MCF 10A (cell line): ENCODE results near the gene FBXO39. TPM values are rescaled to one million over a fixed set of nuclear protein-coding genes. Genes with fewer than 3 reads are reported as not detected.

Experiments
- BruUV-seq: library from RNA; stranded (reverse); fragments of 400-500 nt; replicated peaks from 2 replicates; lab custom pipeline; 2021; lab: Mats Ljungman, UMichigan
- CTCF ChIA-PET: fragments of 300-600 bp; sonication (Branson Sonifier 250); formaldehyde crosslinking; extraction: SDS; loops from one replicate; lab custom pipeline; 2021; ENCODE audit warnings: antibody characterized with exemption, inconsistent platforms; lab: Yijun Ruan, JAX
- POLR2A ChIA-PET: fragments of 300-600, 350-650 bp; sonication (Branson Sonifier 250); formaldehyde crosslinking; extraction: SDS; loops from one replicate; lab custom pipeline; 2020; ENCODE audit warnings: antibody characterized with exemption, inconsistent platforms; lab: Yijun Ruan, JAX
- DNase-seq: peaks from one replicate; pipeline ENCODE4 v3.0.0-alpha.2; 2018; ENCODE audit not compliant: unreplicated experiment
- H3K27ac Mint-ChIP-seq: one replicate; pipeline ENCODE4 v1.8.0; 2022; ENCODE audit warnings: mild to moderate bottlenecking, low read depth, mixed read lengths; ENCODE audit not compliant: unreplicated experiment
- H3K27me3 Mint-ChIP-seq: one replicate; pipeline ENCODE4 v1.8.0; 2022; ENCODE audit warnings: mixed read lengths; ENCODE audit not compliant: insufficient read depth, unreplicated experiment
- H3K36me3 Mint-ChIP-seq: one replicate; pipeline ENCODE4 v1.8.0; 2022; ENCODE audit warnings: mild to moderate bottlenecking, moderate library complexity, mixed read lengths; ENCODE audit not compliant: insufficient read depth, unreplicated experiment
- H3K4me1 Mint-ChIP-seq: one replicate; pipeline ENCODE4 v1.8.0; 2022; ENCODE audit warnings: mixed read lengths; ENCODE audit not compliant: insufficient read depth, unreplicated experiment
- H3K4me3 Mint-ChIP-seq: one replicate; pipeline ENCODE4 v1.8.0; 2022; ENCODE audit warnings: mild to moderate bottlenecking, moderate library complexity, mixed read lengths; ENCODE audit not compliant: unreplicated experiment
- H3K9me3 Mint-ChIP-seq: one replicate; pipeline ENCODE4 v1.8.0; 2022; ENCODE audit warnings: mixed read lengths; ENCODE audit not compliant: unreplicated experiment
- CTCF ChIP-seq: fragments of 200-600 bp; IDR thresholded peaks from one replicate; pipeline ENCODE4 v1.8.0; 2022; ENCODE audit warnings: antibody characterized with exemption, mild to moderate bottlenecking; ENCODE audit not compliant: unreplicated experiment
- intact Hi-C: fragments of 100-400 bp; cut with micrococcal nuclease; formaldehyde crosslinking; loops from 2 replicates; pipeline ENCODE4 v1.14.1; 2022
- total RNA-seq: library from RNA; stranded (reverse); gene quantifications from 2 replicates; pipeline ENCODE4 v1.2.3, GENCODE V29; 2022

FBXO39 gene
- total RNA-seq, 1 experiment from 2014 or later: 1.4 TPM

- ChIA-PET POLR2A (no interaction called here), CTCF (interaction anchor here (0.6 kb wide), 1 partner anchor 1498 kb away, joined by 3 read pairs; no protein-coding TSS in a partner anchor)
- Mint-ChIP-seq H3K9me3 (no peaks in the 10 kb centered on the region), H3K4me3 (no peak overlapping the region), H3K27me3 (no peaks in the 10 kb centered on the region), H3K36me3 (no peaks in the 10 kb centered on the region), H3K27ac (no peak overlapping the region), H3K4me1 (peaks cover 15% of the 10 kb centered on the region)
- TF ChIP-seq CTCF: no peak
- intact Hi-C loops: no loop called here
- BruUV-seq: no TSS peak
- no peak for DNase-seq
Measured at GRCh38 chr17:6755281-6755680, 20.7 kb upstream of the FBXO39 start.

- BruUV-seq: no TSS peak
- POLR2A ChIA-PET: no interaction called here
- Mint-ChIP-seq H3K4me1 (peaks cover 15% of the 10 kb centered on the region), H3K9me3 (no peaks in the 10 kb centered on the region), H3K36me3 (no peaks in the 10 kb centered on the region), H3K27me3 (no peaks in the 10 kb centered on the region), H3K4me3 (no peak within 1 kb of the TSS), H3K27ac (no peak within 1 kb of the TSS)
- intact Hi-C loops: no loop called here
- no peak for DNase-seq
- no peak for TF ChIP-seq CTCF
- CTCF ChIA-PET: interaction anchor here (0.6 kb wide), 1 partner anchor 1498 kb away, joined by 3 read pairs; no protein-coding TSS in a partner anchor
Measured at GRCh38 chr17:6755731-6756184, 20.3 kb upstream of the FBXO39 start, which contains the start of gene XAF1. Gene XAF1, plus strand, starts transcription at chr17:6756046. Its CDS starts 33 bp downstream, at chr17:6756079.

- no peak overlapping the region for H3K4me3 Mint-ChIP-seq
- no TSS peak for BruUV-seq
- no peak for DNase-seq
- intact Hi-C loops: no loop called here
- H3K27ac Mint-ChIP-seq: no peak overlapping the region
- no peaks in the 10 kb centered on the region for H3K9me3 Mint-ChIP-seq
- no peaks in the 10 kb centered on the region for H3K36me3 Mint-ChIP-seq
- H3K27me3 Mint-ChIP-seq: no peaks in the 10 kb centered on the region
- CTCF ChIA-PET: interaction anchor here (0.5 kb wide), 1 partner anchor 68 kb away, joined by 3 read pairs; no protein-coding TSS in a partner anchor
- peaks cover 15% of the 10 kb centered on the region for H3K4me1 Mint-ChIP-seq
- TF ChIP-seq CTCF: no peak
- POLR2A ChIA-PET: no interaction called here
Measured at GRCh38 chr17:6756425-6757031, 19.5 kb upstream of the FBXO39 start.

- H3K27ac Mint-ChIP-seq: no peak overlapping the region
- peaks cover 5% of the 10 kb centered on the region for H3K4me1 Mint-ChIP-seq
- H3K27me3 Mint-ChIP-seq: no peaks in the 10 kb centered on the region
- DNase-seq: no peak
- TF ChIP-seq CTCF: no peak
- ChIA-PET CTCF (no interaction called here), POLR2A (no interaction called here)
- no peaks in the 10 kb centered on the region for H3K9me3 Mint-ChIP-seq
- H3K4me3 Mint-ChIP-seq: no peak overlapping the region
- no peaks in the 10 kb centered on the region for H3K36me3 Mint-ChIP-seq
- no TSS peak for BruUV-seq
- intact Hi-C loops: no loop called here
Measured at GRCh38 chr17:6757747-6758146, 18.3 kb upstream of the FBXO39 start.
